DMS53 treated with DMSO at 0.1 percent for 48 hours (cell line): Measurements from ENCODE around the gene DDX42.

Experiments
- DNase-seq: peaks from one replicate; lab custom pipeline; 2025; ENCODE audit not compliant: unreplicated experiment; lab: John Stamatoyannopoulos, UW

The DDX42 gene

GRCh38 chr17:63820963-63821561, 47.1 kb downstream of the DDX42 start:
- no peak for DNase-seq

GRCh38 chr17:63821804-63822203, 47.8 kb downstream of the DDX42 start:
- DNase-seq = no peak

DNA sequence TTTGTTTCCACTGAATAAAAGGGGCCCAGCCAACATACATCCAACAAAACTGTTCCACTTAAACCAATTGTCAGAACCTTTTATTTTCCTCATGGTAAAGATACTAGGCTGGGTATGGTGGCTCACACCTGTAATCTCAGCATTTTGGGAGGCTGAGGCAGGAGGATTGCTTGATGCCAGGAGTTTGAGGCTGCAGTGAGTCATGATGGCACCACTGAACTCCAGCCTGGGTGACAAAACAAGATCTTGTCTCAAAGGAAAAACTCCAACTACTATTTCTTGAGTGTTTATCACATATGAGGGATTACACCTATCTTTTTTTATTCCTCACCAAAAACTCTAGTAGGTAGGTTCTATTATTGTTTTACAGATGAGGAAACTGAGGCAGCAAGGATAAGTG, 48.6 kb downstream of the DDX42 start:
- no peak for DNase-seq

DNA sequence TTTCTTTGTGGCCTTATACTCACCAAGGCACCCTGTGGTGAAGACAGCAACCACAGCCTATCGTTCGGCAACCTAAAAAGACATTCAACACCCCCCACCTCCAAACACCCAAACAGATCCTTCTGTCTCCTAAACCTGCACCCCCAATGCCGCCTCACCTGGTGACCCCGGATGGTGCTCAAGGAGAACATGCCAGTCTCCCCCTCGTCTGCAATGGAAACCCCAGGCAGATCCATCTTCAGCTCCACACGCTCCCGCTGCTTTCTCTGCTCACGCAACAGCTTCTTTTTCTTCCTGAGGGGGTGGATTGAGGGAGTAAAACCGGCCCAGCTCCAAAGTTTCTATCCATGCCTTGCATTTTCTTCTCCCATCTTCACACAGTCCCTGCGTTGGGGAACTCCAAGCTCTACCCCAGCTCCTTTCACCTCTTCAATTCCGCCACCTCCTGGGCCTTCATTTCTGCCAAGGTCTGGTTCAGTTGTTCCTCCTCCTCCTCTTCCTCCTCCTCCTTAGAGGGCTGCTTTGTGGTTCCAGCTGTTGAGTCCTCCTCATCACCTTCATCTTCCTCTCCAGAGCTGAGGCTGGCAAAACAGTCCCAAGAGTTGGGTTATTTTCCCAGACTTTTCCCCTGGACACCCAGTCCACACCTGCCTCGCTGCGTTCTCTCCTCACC, 49.8 kb downstream of the DDX42 start:
- no peak for DNase-seq

- no peak for DNase-seq
Observed at GRCh38 chr17:63824362-63824761, 50.4 kb downstream of the DDX42 start.

GRCh38 chr17:63826468-63827001, 52.6 kb downstream of the DDX42 start:
- no peak for DNase-seq

DNA sequence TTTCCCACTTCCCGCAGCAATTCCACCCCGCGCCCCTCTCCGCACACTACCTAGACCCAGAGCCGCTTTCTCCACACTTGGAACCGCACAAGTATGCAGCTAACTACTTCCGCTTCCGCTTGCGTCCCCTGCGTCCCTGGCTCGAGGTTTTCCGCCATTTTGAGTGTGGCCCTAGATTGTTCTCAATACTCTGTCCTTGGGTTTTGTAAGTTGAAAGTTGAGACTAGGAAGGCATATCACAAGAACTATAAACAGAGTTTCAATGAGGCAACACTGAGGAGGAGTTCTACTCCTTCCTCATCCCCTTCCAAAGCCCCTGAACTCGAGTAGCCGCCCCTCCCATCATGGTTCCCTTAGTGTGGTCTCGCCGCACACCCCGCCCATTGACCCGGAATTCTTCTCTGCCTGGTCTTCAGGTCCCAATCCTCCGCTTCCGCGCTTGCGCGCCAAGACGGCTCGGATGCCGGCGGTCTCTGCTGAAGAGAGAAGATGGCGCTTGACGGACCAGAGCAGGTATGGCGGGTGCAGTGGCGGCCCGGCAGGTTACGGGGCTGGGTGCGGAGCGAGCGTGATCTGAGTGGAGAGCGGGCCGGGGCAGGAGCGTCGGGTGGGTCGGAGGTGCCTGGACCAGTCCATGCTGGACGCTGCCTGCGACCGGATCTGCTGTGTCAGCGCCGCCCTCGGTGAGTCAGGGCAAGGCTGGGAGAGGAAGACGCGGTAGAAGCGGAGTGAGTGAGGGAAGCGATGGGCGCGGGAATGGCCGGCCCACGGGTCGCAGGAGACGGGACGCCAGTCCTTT, 53.2 kb downstream of the DDX42 start, which contains the start of the genes FTSJ3 and PSMC5:
Gene FTSJ3 (minus strand): TSS at position 662 of the 799 bp plus-strand sequence. CDS start 761 bp downstream, outside the sequence.
Gene PSMC5 (plus strand): TSS at position 430 of the 799 bp plus-strand sequence. CDS start 60 bp downstream, at position 490.
- peak; percentile 81 for DNase-seq

- DNase-seq = no peak
Observed at GRCh38 chr17:63827801-63828221, 53.8 kb downstream of the DDX42 start.

- no peak for DNase-seq
Observed at GRCh38 chr17:63828936-63829335, 55.0 kb downstream of the DDX42 start.

GRCh38 chr17:63830278-63830677, 56.3 kb downstream of the DDX42 start:
- DNase-seq = no peak

GRCh38 chr17:63830904-63831491, 57.0 kb downstream of the DDX42 start:
- no peak for DNase-seq

DNA sequence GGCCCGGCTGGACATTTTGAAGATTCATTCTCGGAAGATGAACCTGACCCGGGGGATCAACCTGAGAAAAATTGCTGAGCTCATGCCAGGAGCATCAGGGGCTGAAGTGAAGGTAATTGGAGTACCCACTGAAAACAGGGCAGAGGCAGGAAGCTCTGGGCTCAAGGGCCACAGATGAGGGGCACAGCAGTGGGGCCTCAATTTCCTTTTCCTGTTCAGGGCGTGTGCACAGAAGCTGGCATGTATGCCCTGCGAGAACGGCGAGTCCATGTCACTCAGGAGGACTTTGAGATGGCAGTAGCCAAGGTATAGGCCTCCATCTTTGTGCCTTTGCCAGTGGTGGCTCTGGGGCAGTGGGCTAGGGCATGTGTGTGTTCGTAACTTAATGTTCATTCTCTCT, 57.5 kb downstream of the DDX42 start:
- no peak for DNase-seq

DNA sequence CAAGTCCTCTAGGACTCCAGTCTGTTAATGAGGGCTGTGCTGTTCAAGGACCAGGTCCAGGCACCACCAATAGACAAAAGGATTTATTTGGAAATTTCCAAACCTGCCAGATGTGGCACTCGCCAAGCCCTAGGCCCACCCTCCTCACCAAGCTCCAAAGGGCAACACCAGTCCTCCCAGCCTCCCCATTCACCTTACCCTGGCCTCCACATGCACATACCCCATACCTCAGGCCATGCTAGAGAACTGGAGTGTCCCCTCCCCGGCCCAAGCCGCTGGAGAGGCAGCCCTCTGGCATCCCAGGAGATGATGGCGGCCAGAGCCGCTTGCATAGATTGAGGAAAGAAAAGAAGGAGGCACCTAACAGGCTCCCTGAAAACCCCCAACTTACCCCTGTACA, 58.0 kb downstream of the DDX42 start:
- no peak for DNase-seq

DNA sequence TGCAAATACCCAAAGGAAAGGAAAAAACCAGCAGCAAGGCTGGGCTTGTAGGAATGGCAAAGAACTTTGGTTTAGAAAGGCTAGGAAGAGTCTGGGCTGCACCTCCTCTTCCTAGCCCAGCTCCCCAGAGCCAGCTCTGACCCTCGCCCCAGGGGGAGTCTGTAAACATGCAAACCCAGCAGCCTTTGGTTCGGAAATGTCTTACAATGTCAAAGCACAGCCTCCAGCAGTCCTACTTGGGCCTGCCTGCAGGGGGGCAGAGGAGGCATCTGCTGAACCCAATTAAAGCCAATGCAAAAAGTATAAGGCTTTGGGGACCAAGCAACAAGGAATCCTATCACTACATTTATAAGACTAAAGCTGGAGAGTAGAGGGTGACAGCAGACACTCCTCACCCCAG, 58.5 kb downstream of the DDX42 start:
- no peak for DNase-seq

- no peak for DNase-seq
Observed at GRCh38 chr17:63833026-63833740, 59.2 kb downstream of the DDX42 start.

GRCh38 chr17:63833741-63834373, 59.9 kb downstream of the DDX42 start:
- no peak for DNase-seq

DNA sequence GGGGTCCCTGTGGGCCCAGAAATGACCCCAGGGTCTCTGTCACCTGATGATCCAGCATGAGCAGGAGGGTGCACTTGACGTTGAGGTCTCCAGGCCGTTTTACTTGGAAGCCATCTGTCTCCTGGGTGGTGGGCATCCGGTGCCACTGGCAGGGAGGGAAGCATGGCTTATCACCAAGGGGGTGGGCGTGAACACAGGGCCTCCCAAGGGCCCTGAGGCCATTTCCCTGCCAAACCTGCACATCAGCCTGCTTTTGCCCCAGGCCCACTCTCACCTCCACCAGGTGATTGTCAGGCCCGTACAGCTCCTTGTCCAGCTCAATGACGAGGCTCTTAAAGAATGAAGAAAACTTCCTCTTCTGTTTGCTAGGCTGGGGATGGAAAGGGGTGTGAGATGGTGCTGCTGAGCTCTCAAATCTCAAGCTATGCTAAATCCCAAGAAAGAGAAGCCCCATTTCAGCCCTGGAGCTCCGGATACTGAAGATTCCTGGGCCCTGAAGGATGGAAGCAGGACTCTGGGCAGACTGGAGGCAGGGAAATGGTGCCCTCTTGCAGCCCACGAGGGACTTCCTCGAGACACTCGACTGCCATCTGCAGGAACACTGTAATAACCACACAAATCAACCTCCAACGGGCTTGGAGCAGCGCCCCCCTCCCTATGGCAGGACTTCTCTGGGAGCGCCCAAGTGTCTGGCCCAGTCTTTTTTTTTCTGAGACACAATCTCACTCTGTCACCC, 60.6 kb downstream of the DDX42 start:
- peak; percentile 34 for DNase-seq

DNA sequence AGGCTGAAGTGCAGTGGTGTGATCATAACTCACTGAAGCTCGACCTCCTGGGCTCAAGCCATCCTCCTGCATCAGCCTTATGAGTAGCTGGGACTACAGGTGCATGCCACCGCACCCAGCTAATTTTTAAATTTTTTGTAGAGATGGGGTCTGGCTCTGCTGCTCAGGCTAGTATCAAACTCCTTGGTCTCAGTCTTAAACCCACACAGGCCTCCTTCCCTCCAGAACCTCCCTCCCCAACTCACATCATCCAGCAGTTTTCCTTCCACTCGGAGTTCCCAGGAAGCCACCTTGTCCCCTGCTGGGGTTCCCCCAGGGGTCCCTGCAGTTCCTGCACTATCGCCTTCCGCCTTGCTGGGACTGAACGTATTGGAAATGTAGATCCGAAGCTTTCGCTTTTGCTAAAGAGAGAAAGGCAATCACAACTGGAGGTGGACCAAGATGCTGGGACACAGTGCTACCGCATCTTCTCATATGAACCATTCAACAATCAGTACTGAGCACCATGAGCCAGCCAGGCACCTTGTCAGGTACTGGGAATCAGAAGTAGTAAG, 61.3 kb downstream of the DDX42 start:
- DNase-seq = no peak

GRCh38 chr17:63836811-63837210, 62.8 kb downstream of the DDX42 start:
- no peak for DNase-seq
